ENCODE measurements around the gene FBXO30.

FBXO30 gene

GRCh38 chr6:145841668-145842067 lies 27.1 kb upstream of the FBXO30 start:
- no peak for FAIRE-seq
- DNase-seq (ENCODE audit: insufficient read length, low spot score), result no peak
- no peak for TF ChIP-seq TAF1 (IDR thresholded peaks at IDR 0.05; ENCODE audit: low read depth, low read length)

GRCh38 chr6:145839653-145840052 lies 25.1 kb upstream of the FBXO30 start:
- TF ChIP-seq TAF1 (IDR thresholded peaks at IDR 0.05; ENCODE audit: low read depth, low read length), result no peak
- TF ChIP-seq POLR2AphosphoS5 (IDR thresholded peaks at IDR 0.05; ENCODE audit: low read depth, low read length), result no peak
- no peak for TF ChIP-seq POLR2A (IDR thresholded peaks at IDR 0.05; ENCODE audit: low read depth, low read length)
- TF ChIP-seq PAX5 (IDR thresholded peaks at IDR 0.05; ENCODE audit: insufficient read depth, low read length, severe bottlenecking), result no peak
- no peak for TF ChIP-seq POU2F2 (IDR thresholded peaks at IDR 0.05; ENCODE audit: low read depth, low read length)
- TF ChIP-seq SPI1 (IDR thresholded peaks at IDR 0.05; ENCODE audit: low read depth, low read length), result no peak
- DNase-seq (ENCODE audit: insufficient read length, low spot score) (no peak), FAIRE-seq (peak; percentile 47)

- FAIRE-seq, result no peak
- DNase-seq (ENCODE audit: insufficient read length, low spot score), result no peak
- TF ChIP-seq SPI1 (IDR thresholded peaks at IDR 0.05; ENCODE audit: low read depth, low read length), result no peak
- TF ChIP-seq PAX5 (IDR thresholded peaks at IDR 0.05; ENCODE audit: insufficient read depth, low read length, severe bottlenecking), result no peak
- no peak for TF ChIP-seq POLR2AphosphoS5 (IDR thresholded peaks at IDR 0.05; ENCODE audit: low read depth, low read length)
- no peak for TF ChIP-seq POLR2A (IDR thresholded peaks at IDR 0.05; ENCODE audit: low read depth, low read length)
Observed at GRCh38 chr6:145838305-145838704, 23.7 kb upstream of the FBXO30 start.

- no peak for FAIRE-seq
- no peak for DNase-seq (ENCODE audit: insufficient read length, low spot score)
- TF ChIP-seq POLR2AphosphoS5 (IDR thresholded peaks at IDR 0.05; ENCODE audit: low read depth, low read length), result no peak
Observed at GRCh38 chr6:145836772-145837171, 22.2 kb upstream of the FBXO30 start.

- no peak for TF ChIP-seq POLR2A (IDR thresholded peaks at IDR 0.05; ENCODE audit: low read depth, low read length)
- FAIRE-seq (no peak), DNase-seq (ENCODE audit: insufficient read length, low spot score) (no peak)
Observed at GRCh38 chr6:145836170-145836569, 21.6 kb upstream of the FBXO30 start.

- no peak for FAIRE-seq
- DNase-seq (ENCODE audit: insufficient read length, low spot score), result no peak
- TF ChIP-seq PAX5 (IDR thresholded peaks at IDR 0.05; ENCODE audit: insufficient read depth, low read length, severe bottlenecking), result no peak
- TF ChIP-seq SPI1 (IDR thresholded peaks at IDR 0.05; ENCODE audit: low read depth, low read length), result no peak
- no peak for TF ChIP-seq TAF1 (IDR thresholded peaks at IDR 0.05; ENCODE audit: low read depth, low read length)
- TF ChIP-seq POU2F2 (IDR thresholded peaks at IDR 0.05; ENCODE audit: low read depth, low read length), result no peak
- no peak for TF ChIP-seq POLR2AphosphoS5 (IDR thresholded peaks at IDR 0.05; ENCODE audit: low read depth, low read length)
- no peak for TF ChIP-seq POLR2A (IDR thresholded peaks at IDR 0.05; ENCODE audit: low read depth, low read length)
Observed at GRCh38 chr6:145830612-145831011, 16.0 kb upstream of the FBXO30 start.

GRCh38 chr6:145829950-145830349 lies 15.4 kb upstream of the FBXO30 start:
- TF ChIP-seq POLR2A (IDR thresholded peaks at IDR 0.05; ENCODE audit: low read depth, low read length) (no peak), POLR2AphosphoS5 (IDR thresholded peaks at IDR 0.05; ENCODE audit: low read depth, low read length) (no peak), TAF1 (IDR thresholded peaks at IDR 0.05; ENCODE audit: low read depth, low read length) (no peak), PAX5 (IDR thresholded peaks at IDR 0.05; ENCODE audit: insufficient read depth, low read length, severe bottlenecking) (no peak), SPI1 (IDR thresholded peaks at IDR 0.05; ENCODE audit: low read depth, low read length) (no peak), POU2F2 (IDR thresholded peaks at IDR 0.05; ENCODE audit: low read depth, low read length) (no peak)
- no peak for DNase-seq (ENCODE audit: insufficient read length, low spot score)
- no peak for FAIRE-seq

GRCh38 chr6:145829102-145829501 lies 14.5 kb upstream of the FBXO30 start:
- TF ChIP-seq SPI1 (IDR thresholded peaks at IDR 0.05; ENCODE audit: low read depth, low read length) (no peak), TAF1 (IDR thresholded peaks at IDR 0.05; ENCODE audit: low read depth, low read length) (no peak), POLR2A (IDR thresholded peaks at IDR 0.05; ENCODE audit: low read depth, low read length) (no peak)
- no peak for FAIRE-seq
- DNase-seq (ENCODE audit: insufficient read length, low spot score), result no peak

GRCh38 chr6:145824344-145824743 lies 9.7 kb upstream of the FBXO30 start:
- FAIRE-seq, result no peak
- TF ChIP-seq TAF1 (IDR thresholded peaks at IDR 0.05; ENCODE audit: low read depth, low read length) (no peak), PAX5 (IDR thresholded peaks at IDR 0.05; ENCODE audit: insufficient read depth, low read length, severe bottlenecking) (no peak), POLR2AphosphoS5 (IDR thresholded peaks at IDR 0.05; ENCODE audit: low read depth, low read length) (no peak), SPI1 (IDR thresholded peaks at IDR 0.05; ENCODE audit: low read depth, low read length) (no peak), POU2F2 (IDR thresholded peaks at IDR 0.05; ENCODE audit: low read depth, low read length) (no peak), POLR2A (IDR thresholded peaks at IDR 0.05; ENCODE audit: low read depth, low read length) (no peak)
- no peak for DNase-seq (ENCODE audit: insufficient read length, low spot score)

- no peak for TF ChIP-seq TAF1 (IDR thresholded peaks at IDR 0.05; ENCODE audit: low read depth, low read length)
- no peak for TF ChIP-seq SPI1 (IDR thresholded peaks at IDR 0.05; ENCODE audit: low read depth, low read length)
- TF ChIP-seq POLR2A (IDR thresholded peaks at IDR 0.05; ENCODE audit: low read depth, low read length), result no peak
- TF ChIP-seq POU2F2 (IDR thresholded peaks at IDR 0.05; ENCODE audit: low read depth, low read length), result no peak
- TF ChIP-seq PAX5 (IDR thresholded peaks at IDR 0.05; ENCODE audit: insufficient read depth, low read length, severe bottlenecking), result no peak
- TF ChIP-seq POLR2AphosphoS5 (IDR thresholded peaks at IDR 0.05; ENCODE audit: low read depth, low read length), result no peak
- no peak for FAIRE-seq
- DNase-seq (ENCODE audit: insufficient read length, low spot score), result no peak
Observed at GRCh38 chr6:145823328-145823944, 8.8 kb upstream of the FBXO30 start.

- no peak for FAIRE-seq
- no peak for DNase-seq (ENCODE audit: insufficient read length, low spot score)
- TF ChIP-seq POU2F2 (IDR thresholded peaks at IDR 0.05; ENCODE audit: low read depth, low read length), result no peak
- TF ChIP-seq TAF1 (IDR thresholded peaks at IDR 0.05; ENCODE audit: low read depth, low read length), result no peak
- no peak for TF ChIP-seq POLR2A (IDR thresholded peaks at IDR 0.05; ENCODE audit: low read depth, low read length)
- TF ChIP-seq SPI1 (IDR thresholded peaks at IDR 0.05; ENCODE audit: low read depth, low read length), result no peak
- no peak for TF ChIP-seq POLR2AphosphoS5 (IDR thresholded peaks at IDR 0.05; ENCODE audit: low read depth, low read length)
- TF ChIP-seq PAX5 (IDR thresholded peaks at IDR 0.05; ENCODE audit: insufficient read depth, low read length, severe bottlenecking), result no peak
Observed at GRCh38 chr6:145822456-145822855, 7.9 kb upstream of the FBXO30 start.

Measured in GM12891 (cell line).